GM12892 (cell line): Measurements from ENCODE around the gene GPA33.

ENCODE experiments used
- POLR2A ChIP-seq: IDR thresholded peaks from 2 replicates; pipeline ENCODE4 v1.6.1; 2011; ENCODE audit warnings: low read depth, low read length, control low read depth
- POLR2AphosphoS5 ChIP-seq: IDR thresholded peaks from 2 replicates; pipeline ENCODE4 v1.6.1; 2011; ENCODE audit warnings: low read depth, low read length, control low read depth
- TAF1 ChIP-seq: IDR thresholded peaks from 2 replicates; pipeline ENCODE4 v1.6.1; 2011; ENCODE audit warnings: low read depth, mild to moderate bottlenecking, control low read depth, low read length, borderline replicate concordance

DNA sequence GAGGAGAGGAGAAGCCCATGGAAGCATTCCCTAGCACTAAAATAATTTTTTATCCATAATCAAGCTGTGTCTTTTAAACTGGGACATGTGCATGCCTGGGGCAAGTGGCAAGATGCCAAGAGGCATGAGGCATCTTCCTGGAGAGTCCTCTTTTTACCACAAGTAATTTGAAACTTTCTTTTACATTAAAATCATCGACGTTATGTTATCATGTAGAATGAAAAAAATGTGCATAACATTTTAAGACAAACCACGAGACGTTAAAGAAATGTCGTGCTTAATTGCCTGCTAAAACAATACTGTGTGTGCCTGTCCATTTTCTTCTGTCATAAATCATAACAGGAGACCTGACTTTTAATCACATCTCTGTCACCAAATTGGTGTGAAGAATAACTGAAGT is 5.2 kb upstream of the GPA33 start:
- TF ChIP-seq TAF1 = no peak
- TF ChIP-seq POLR2AphosphoS5 = no peak
- TF ChIP-seq POLR2A = no peak
